CD4-positive, alpha-beta T cell treated with Interleukin-12 subunit alpha and Interleukin-12 subunit beta, for 1 hour (primary cell): Measurements from ENCODE around the gene KCNQ5.

ENCODE experiments used
- DNase-seq: peaks from one replicate; pipeline ENCODE4 v3.0.0-alpha.2; 2020

KCNQ5 gene

GRCh38 chr6:73078908-73079610 lies 457.2 kb downstream of the KCNQ5 start:
- DNase-seq = no peak

- no peak for DNase-seq
These were observed 457.7 kb downstream of the KCNQ5 start for GRCh38 chr6:73079611-73079955.

GRCh38 chr6:73079978-73080377 lies 458.1 kb downstream of the KCNQ5 start:
- no peak for DNase-seq

- DNase-seq = no peak
These were observed 460.1 kb downstream of the KCNQ5 start for GRCh38 chr6:73081955-73082354.

GRCh38 chr6:73083886-73084285 lies 462.0 kb downstream of the KCNQ5 start:
- no peak for DNase-seq

- DNase-seq = no peak
These were observed 463.6 kb downstream of the KCNQ5 start for GRCh38 chr6:73085443-73085871.

GRCh38 chr6:73086726-73087125 lies 464.9 kb downstream of the KCNQ5 start:
- no peak for DNase-seq

GRCh38 chr6:73088138-73088813 lies 466.4 kb downstream of the KCNQ5 start:
- no peak for DNase-seq

- DNase-seq = no peak
These were observed 483.1 kb downstream of the KCNQ5 start for GRCh38 chr6:73104921-73105320.

- no peak for DNase-seq
These were observed 485.2 kb downstream of the KCNQ5 start for GRCh38 chr6:73107016-73107415.

- DNase-seq = no peak
These were observed 487.1 kb downstream of the KCNQ5 start for GRCh38 chr6:73108949-73109348.

GRCh38 chr6:73109659-73110058 lies 487.8 kb downstream of the KCNQ5 start:
- DNase-seq = no peak

- DNase-seq = no peak
These were observed 494.5 kb downstream of the KCNQ5 start for GRCh38 chr6:73116330-73116729.

GRCh38 chr6:73121421-73121993 lies 499.6 kb downstream of the KCNQ5 start:
- no peak for DNase-seq

GRCh38 chr6:73123632-73124329 lies 501.9 kb downstream of the KCNQ5 start:
- no peak for DNase-seq

- peak; percentile 75 for DNase-seq
These were observed 508.0 kb downstream of the KCNQ5 start for GRCh38 chr6:73129653-73130443.

- no peak for DNase-seq
These were observed 509.8 kb downstream of the KCNQ5 start for GRCh38 chr6:73131706-73132105.

GRCh38 chr6:73134588-73134987 lies 512.7 kb downstream of the KCNQ5 start:
- DNase-seq = no peak

- no peak for DNase-seq
These were observed 518.0 kb downstream of the KCNQ5 start for GRCh38 chr6:73139681-73140383.

- DNase-seq = no peak
These were observed 521.7 kb downstream of the KCNQ5 start for GRCh38 chr6:73143551-73143950.

- no peak for DNase-seq
These were observed 522.7 kb downstream of the KCNQ5 start for GRCh38 chr6:73144516-73144915.

- DNase-seq = no peak
These were observed 523.8 kb downstream of the KCNQ5 start for GRCh38 chr6:73145690-73146089.
